Right lobe of liver (tissue), 4 donors: Measurements from ENCODE around the gene P2RY6.

Source experiments
- POLR2A ChIP-seq: fragments of 450-650 bp; IDR thresholded peaks from one replicate; pipeline ENCODE4 v1.6.1; 2017; ENCODE audit warnings: antibody characterized with exemption, mild to moderate bottlenecking
- TF ChIP-seq, protein P1 (sequence below), 4 donors: fragments of 200-600 bp in 3 of 4; fragments of 450-650 bp in 1 of 4; IDR thresholded peaks; one replicate each; pipeline versions ENCODE4 v1.5.1 to v1.8.0; 2016 to 2022; ENCODE audit warnings: antibody characterized with exemption in 4 of 4, mild to moderate bottlenecking in 2 of 4
- donor health status: DM: no; HTN: no; CAD: no.
- donor health status: DM: no; HTN: no; CAD: no.
- donor health status: DM: no; HTN: yes; CAD: no.

DNA sequence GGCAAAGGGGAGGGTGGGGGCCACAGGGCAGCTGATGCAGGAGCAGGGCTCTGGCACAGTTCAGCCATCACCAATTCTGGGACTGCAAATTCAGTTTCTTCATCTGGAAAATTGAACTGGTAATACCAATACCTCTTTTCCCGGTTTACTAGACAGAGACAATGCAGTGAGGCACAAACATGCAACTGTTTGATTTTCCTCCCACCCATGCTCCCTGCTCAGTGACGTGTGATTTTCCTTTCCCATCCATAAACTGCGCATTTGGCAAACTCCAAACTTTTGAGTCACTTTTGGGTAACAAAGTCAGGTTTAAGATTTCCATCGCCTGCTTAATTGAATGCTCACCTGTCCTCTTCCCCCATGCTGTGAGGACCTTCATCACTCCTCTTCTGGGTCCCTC, 30.8 kb upstream of the P2RY6 start:
- TF ChIP-seq, protein P1, sequence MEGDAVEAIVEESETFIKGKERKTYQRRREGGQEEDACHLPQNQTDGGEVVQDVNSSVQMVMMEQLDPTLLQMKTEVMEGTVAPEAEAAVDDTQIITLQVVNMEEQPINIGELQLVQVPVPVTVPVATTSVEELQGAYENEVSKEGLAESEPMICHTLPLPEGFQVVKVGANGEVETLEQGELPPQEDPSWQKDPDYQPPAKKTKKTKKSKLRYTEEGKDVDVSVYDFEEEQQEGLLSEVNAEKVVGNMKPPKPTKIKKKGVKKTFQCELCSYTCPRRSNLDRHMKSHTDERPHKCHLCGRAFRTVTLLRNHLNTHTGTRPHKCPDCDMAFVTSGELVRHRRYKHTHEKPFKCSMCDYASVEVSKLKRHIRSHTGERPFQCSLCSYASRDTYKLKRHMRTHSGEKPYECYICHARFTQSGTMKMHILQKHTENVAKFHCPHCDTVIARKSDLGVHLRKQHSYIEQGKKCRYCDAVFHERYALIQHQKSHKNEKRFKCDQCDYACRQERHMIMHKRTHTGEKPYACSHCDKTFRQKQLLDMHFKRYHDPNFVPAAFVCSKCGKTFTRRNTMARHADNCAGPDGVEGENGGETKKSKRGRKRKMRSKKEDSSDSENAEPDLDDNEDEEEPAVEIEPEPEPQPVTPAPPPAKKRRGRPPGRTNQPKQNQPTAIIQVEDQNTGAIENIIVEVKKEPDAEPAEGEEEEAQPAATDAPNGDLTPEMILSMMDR (IDR thresholded peaks at IDR 0.05): no peak
- TF ChIP-seq POLR2A: no peak
